GM19438 (cell line): Measurements from ENCODE around the gene PRODH.
"Not testable (repeated sequence)": the region's sequence is repeated elsewhere in the genome, so short reads cannot be mapped to it uniquely, and the experiment has no call there.

Experiments used
- ATAC-seq: cut with Tn5 transposase; IDR thresholded peaks from one replicate; pipeline ENCODE4 v1.9.1; 2021; ENCODE audit warnings: low read depth; ENCODE audit not compliant: unreplicated experiment

PRODH gene

DNA sequence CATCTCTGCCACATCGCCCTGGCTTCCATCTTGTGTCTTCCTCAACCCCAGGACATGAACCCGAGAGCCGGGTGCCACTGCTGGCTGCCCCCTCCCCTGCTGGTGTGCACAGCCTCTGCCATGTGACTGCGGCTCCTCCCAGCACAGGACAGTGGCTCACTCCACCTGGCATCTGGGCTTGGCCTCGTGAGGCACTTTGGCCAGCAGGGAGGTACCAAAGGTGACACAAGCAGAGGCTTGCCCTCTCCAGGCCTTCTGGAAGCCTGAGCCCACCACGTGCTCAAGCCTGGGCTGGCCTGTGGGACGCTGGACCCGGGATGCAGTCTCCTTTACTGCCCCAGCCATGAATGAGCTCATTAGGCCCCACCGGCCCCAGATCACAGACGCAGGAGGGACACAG, 21.5 kb downstream of the PRODH start:
- not testable (repeated sequence) for ATAC-seq

- not testable (repeated sequence) for ATAC-seq
Observed at GRCh38 chr22:18912264-18912946, 23.7 kb downstream of the PRODH start.

GRCh38 chr22:18911535-18911934, 24.6 kb downstream of the PRODH start:
- not testable (repeated sequence) for ATAC-seq

- ATAC-seq: no peak
Observed at GRCh38 chr22:18909556-18909955, 26.5 kb downstream of the PRODH start.

DNA sequence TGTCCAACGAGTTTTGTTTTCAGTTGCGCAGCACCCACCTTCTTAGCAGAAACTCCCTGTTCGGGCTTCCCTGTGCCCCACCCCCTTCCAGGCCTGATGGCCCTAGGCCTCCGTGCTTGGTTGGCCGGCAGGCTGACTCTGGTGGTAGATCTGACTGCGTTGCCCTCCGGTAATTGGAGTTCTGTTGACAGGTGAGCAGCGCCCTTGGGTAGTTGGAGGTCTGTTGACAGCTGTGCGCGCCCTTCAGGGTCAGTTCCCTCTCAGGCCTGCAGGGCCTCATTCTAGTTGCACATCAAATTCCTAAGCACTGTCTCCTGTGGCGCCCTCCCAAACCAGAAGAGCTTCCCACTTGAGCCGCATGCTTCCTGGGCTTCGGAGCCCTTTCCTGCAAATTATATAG, 29.2 kb downstream of the PRODH start:
- ATAC-seq: no peak

DNA sequence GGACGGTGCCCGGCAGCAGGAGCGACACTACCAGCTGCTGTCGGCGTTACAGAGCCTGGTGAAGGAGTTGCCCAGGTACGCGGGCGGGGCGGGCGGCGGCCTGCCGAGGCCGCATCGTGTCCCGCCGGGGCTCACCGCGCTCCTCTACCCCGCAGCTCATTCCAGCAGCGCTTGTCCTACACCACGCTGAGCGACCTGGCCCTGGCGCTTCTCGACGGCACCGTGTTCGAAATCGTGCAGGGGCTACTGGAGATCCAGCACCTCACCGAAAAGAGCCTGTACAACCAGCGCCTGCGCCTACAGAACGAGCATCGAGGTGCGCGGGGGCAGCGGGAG, 29.7 kb downstream of the PRODH start:
- ATAC-seq: not testable (repeated sequence)

DNA sequence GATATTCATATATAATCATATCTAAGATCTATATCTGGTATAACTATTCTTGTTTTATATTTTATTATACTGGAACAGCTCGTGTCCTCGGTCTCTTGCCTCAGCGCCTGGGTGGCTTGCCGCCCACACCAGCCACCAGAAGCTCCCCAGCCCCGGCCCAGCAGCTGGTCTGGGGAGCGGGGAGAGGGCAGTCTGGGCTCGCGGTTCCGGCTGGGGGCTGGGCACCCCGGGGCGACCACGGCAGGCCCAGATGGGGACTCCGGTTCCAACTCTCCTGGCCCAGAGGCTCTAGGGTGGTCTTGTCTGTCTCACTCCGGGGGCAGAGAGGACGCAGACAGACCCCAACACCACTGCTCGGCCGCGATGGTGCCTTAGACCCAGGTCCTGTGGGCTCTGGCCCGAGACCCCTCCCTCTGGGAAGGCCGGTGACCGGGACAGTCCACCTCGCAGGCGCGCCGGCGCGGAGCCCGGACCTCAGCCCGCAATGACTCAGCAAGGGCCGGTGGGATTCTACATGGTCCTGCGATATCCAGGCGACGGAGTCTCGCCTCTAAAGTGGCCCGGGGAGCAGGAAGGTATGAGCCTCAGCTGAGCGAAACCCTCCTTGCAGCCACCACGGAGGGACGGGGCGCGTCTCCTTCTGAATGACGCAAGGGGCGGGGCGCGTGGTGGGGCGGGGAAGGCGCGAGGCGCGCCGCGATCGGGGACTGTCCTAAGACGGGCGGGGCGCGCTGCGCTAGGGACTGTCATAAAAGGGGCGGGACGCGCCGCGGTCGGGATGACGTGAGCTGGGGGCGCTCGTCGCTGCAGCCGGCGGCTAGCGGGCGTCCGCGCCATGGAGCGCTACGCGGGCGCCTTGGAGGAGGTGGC, 30.3 kb downstream of the PRODH start, which contains the start of gene DGCR6:
TSS of gene DGCR6 (plus strand) at position 781 of the 870 bp plus-strand sequence. CDS start at position 836, 55 bp downstream.
- peak; percentile 92 for ATAC-seq

- not testable (repeated sequence) for ATAC-seq
Observed at GRCh38 chr22:18896037-18896657, 39.9 kb downstream of the PRODH start.

DNA sequence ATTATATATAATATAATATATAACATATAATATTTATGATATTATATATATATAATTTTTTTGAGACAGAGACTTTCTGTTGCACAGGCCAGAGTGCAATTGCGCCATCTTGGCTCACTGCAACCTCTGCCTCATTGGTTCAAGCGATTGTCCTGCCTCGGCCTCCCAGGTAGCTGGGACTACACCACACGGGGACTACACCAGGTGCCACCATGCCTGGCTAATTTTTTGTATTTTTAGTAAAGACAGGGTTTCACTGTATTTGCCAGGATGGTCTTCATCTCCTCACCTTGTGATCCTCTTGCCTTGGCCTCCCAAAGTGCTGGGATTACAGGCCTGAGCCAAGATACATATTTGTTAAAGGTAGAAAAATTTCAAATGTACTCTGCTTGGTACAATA, 42.3 kb downstream of the PRODH start:
- not testable (repeated sequence) for ATAC-seq

DNA sequence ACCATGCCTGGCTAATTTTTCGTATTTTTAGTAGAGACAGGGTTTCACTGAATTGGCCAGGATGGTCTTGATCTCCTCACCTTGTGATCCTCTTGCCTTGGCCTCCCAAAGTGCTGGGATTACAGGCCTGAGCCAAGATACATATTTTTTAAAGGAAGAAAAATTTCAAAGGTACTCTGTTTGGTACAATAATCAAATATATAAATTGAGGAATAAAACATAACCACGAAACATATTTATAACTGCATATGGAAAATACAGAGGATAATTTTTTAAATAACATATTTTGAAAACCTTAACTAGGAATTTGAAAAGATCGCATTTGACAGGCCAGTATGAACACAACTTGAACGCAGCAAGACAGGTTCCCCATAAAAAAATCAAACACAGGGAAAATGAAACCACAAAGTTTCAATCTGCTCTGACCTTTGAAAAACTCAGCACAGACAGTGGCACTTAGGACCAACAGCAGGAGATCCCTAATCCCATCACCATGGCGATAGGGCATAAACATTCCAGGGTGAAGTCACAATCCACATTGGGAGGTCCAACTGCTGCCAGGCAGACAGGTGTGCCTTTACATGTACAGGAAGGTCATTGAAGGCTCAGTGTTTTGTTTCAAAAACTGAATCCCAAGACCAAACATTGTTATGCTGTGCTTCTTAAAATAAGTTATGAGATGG, 45.4 kb downstream of the PRODH start:
- not testable (repeated sequence) for ATAC-seq

DNA sequence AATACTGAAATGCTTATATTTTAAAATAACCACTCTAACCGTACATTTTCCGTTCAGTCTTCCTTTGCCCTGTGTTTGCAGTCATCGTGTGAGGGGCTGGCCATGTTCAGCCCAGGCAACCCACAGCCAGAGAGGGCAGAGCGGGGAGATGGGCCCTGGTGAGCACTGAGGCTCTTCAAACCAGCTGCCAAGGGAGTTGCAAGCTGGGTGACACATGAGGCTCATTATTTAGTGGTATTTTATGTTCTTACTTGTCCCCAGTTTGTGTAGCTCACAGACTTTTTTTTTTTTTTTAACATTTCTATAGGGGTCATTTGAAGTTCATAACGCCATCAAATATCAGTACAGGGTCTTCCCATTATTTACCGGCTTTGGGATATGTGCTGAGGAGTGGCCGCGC, 48.0 kb downstream of the PRODH start:
- ATAC-seq: no peak

DNA sequence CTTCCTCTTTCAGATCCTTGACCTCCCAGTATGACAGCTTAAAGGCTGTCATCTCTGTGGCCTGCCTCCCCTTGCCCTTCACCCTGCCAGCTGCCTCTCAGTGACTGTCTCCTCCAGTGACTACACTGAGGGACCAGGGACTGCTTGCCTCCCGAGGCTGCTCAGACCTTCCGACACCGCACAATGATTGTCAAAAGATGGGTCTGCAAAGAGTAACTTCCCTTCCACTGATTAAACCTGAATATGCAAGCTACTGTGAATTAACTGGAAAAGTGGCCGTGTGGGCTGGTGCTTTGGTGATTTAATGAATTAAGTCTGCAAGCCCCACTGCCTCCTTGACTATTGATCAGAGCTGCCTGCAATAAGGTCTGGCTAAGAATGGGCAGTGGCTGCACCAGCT, 51.6 kb downstream of the PRODH start:
- not testable (repeated sequence) for ATAC-seq

DNA sequence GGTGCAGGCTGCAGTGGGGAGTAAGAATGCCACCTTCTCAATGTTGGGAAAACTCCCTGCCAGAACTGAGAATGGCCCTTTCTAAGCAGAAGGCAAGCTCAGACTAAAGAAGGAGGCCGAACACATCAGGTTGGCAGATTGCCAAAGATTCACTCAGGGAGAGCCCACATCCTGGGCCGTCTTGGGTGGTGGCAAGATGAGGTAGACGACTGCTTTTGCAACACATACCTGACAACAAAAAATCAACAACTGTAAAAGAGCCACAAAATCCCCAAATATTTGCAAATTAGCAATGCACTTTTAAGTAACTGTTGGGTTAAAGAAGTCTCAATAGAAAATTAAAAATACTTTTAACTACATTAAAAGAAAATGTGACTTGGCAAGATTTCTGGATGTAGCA, 54.8 kb downstream of the PRODH start:
- ATAC-seq: not testable (repeated sequence)
